K562 (cell line): Measurements from ENCODE around the gene ZNF35. TPM values are rescaled to one million over a fixed set of nuclear protein-coding genes. Genes with fewer than 3 reads are reported as not detected.
A peak's percentile ranks its signal among the peaks of the same experiment; 100 is the strongest.

Experiments used
- CXXC5 ChIP-seq: fragments of 250-450 bp; sonication (Bioruptor Pico); IDR thresholded peaks from 2 replicates; pipeline ENCODE4 v1.8.0; 2022; ENCODE audit warnings: inconsistent platforms, mild to moderate bottlenecking, moderate library complexity
- GATAD2A ChIP-seq: fragments of 450-650 bp; IDR thresholded peaks from 2 replicates; pipeline ENCODE4 v1.6.1; 2017
- GATAD2B ChIP-seq: fragments of 450-650 bp; IDR thresholded peaks from 2 replicates; pipeline ENCODE4 v1.6.1; 2017; ENCODE audit warnings: mild to moderate bottlenecking, borderline replicate concordance
- IFI16 ChIP-seq: fragments of 250-450 bp; sonication (Bioruptor Pico); IDR thresholded peaks from 2 replicates; pipeline ENCODE4 v2.1.2; 2022; ENCODE audit warnings: mild to moderate bottlenecking, inconsistent platforms
- KLF13 ChIP-seq: fragments of 450-650 bp; IDR thresholded peaks from 2 replicates; pipeline ENCODE4 v1.6.1; 2016; ENCODE audit warnings: missing genetic modification characterization, low read depth, mild to moderate bottlenecking, missing compliant biosample characterization, moderate library complexity, borderline replicate concordance
- MYC ChIP-seq, 2 experiments: fragments of 250-450 bp in 1 of 2; sonication (Bioruptor Pico) in 1 of 2; IDR thresholded peaks; 2 replicates each; pipeline versions ENCODE4 v1.5.1 to v1.6.1; 2012 to 2021; ENCODE audit warnings: low read depth in 2 of 2, borderline replicate concordance in 1 of 2, improper control_type of control experiment in 1 of 2, low read length in 1 of 2, mild to moderate bottlenecking in 1 of 2, moderate library complexity in 1 of 2
- NR1H2 ChIP-seq: sonication (generic); formaldehyde crosslinking; IDR thresholded peaks from 2 replicates; pipeline ENCODE4 v1.4.0; 2020; ENCODE audit warnings: mild to moderate bottlenecking, missing genetic modification reagents
- SP1 ChIP-seq: sonication (generic); formaldehyde crosslinking; IDR thresholded peaks from 2 replicates; pipeline ENCODE4 v1.8.1; 2022; ENCODE audit warnings: mild to moderate bottlenecking, missing genetic modification reagents
- TARDBP ChIP-seq: fragments of 450-650 bp; IDR thresholded peaks from 2 replicates; pipeline ENCODE4 v1.6.1; 2016
- ZNF408 ChIP-seq: fragments of 250-450 bp; sonication (Bioruptor Pico); IDR thresholded peaks from 2 replicates; pipeline ENCODE4 v1.4.0; 2020; ENCODE audit warnings: low read depth, mild to moderate bottlenecking, moderate library complexity
- polyA plus RNA-seq, 8 experiments: library from polyadenylated mRNA; depleted of rRNA in 4 of 8; stranded (reverse) in 5 of 8; unstranded in 3 of 8; fragments of >200 nt; fragmentation: Nextera tagmentation in 2 of 8; fragmentation: Illumina TruSeq in 1 of 8; extraction: Ambion mirVana in 2 of 8; extraction: Trizol in 1 of 8; gene quantifications; 2 replicates each; pipeline versions ENCODE4 v1.2.1 to v1.2.3, GENCODE V29; 2011 to 2014; ENCODE audit warnings: inconsistent platforms in 1 of 8, missing spikeins in 1 of 8
- total RNA-seq, 7 experiments: library from RNA; depleted of rRNA in 6 of 7; stranded (reverse); fragments of >200 nt in 6 of 7; fragmentation: Illumina TruSeq in 2 of 7; extraction: Trizol in 2 of 7; gene quantifications; 2 replicates each; pipeline versions ENCODE4 v1.2.1 to v1.2.3, GENCODE V29; 2011 to 2021; ENCODE audit warnings: low replicate concordance in 1 of 7
- TF ChIP-seq, protein P1 (sequence below), 3 experiments: IDR thresholded peaks in 2 of 3; conservative IDR thresholded peaks in 1 of 3; 2 replicates each; pipeline ENCODE4 v1.5.1; 2011 to 2012; ENCODE audit warnings: low read length in 3 of 3, mild to moderate bottlenecking in 3 of 3, control low read depth in 2 of 3, improper control_type of control experiment in 1 of 3, inconsistent platforms in 1 of 3, low read depth in 1 of 3, mixed read lengths in 1 of 3, moderate library complexity in 1 of 3; ENCODE audit not compliant: insufficient read depth in 2 of 3
- TF ChIP-seq, protein P2 (sequence below), 2 experiments: fragments of 450-650 bp in 1 of 2; sonication (generic) in 1 of 2; formaldehyde crosslinking in 1 of 2; IDR thresholded peaks; 2 replicates each; pipeline versions ENCODE4 v1.7.1 to v1.9.0; 2016 to 2022; ENCODE audit warnings: inconsistent platforms in 1 of 2, mild to moderate bottlenecking in 1 of 2, missing genetic modification reagents in 1 of 2
- TF ChIP-seq, protein P3 (sequence below): fragments of 250-450 bp; sonication (Bioruptor Pico); IDR thresholded peaks from 2 replicates; pipeline ENCODE4 v1.5.0; 2021; ENCODE audit warnings: mild to moderate bottlenecking, borderline replicate concordance

The ZNF35 gene
- total and polyA plus RNA-seq, 9 of the 15 experiments (the other 6 are each of a cell fraction or from before 2014, with no cell fraction given) = 8.0 to 18.2 (median 14.8) TPM

DNA sequence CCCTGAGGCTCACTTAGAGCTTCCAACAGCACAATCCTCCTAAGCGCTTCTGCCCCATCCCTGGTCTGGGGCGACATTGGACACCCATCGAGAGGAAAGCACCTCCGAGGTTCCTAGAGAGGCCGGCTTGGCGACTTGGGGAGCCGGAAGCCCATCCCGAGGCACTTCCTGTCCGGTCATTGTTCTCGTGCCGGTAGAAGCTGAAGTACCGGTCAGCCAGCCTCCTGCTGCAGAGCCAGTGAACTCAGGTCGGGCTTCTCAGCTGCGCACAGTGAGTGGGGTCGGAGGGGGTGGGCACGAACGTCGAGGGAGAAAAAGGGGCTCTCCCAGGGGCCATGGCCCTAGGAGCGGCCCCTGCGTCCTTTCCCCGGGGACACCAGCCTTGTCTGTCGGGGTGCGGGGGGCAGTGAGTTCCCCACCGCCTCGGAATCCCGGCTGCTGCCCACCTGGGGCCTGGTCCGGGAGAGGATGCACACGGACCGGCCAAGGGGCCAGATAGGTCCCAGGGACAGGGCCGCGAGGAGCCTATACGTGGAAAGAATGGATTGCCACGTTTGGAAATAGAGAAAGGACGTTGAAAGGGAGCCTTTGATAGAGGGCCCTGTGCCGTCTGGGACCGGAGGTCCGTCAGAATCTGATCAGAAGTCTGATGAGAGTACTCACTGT lies at the start of gene ZNF35 (continued):
- TF ChIP-seq, protein P1, sequence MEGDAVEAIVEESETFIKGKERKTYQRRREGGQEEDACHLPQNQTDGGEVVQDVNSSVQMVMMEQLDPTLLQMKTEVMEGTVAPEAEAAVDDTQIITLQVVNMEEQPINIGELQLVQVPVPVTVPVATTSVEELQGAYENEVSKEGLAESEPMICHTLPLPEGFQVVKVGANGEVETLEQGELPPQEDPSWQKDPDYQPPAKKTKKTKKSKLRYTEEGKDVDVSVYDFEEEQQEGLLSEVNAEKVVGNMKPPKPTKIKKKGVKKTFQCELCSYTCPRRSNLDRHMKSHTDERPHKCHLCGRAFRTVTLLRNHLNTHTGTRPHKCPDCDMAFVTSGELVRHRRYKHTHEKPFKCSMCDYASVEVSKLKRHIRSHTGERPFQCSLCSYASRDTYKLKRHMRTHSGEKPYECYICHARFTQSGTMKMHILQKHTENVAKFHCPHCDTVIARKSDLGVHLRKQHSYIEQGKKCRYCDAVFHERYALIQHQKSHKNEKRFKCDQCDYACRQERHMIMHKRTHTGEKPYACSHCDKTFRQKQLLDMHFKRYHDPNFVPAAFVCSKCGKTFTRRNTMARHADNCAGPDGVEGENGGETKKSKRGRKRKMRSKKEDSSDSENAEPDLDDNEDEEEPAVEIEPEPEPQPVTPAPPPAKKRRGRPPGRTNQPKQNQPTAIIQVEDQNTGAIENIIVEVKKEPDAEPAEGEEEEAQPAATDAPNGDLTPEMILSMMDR (IDR thresholded peaks at IDR 0.05 in 2 of 3, conservative IDR thresholded peaks at IDR 0.05 in 1 of 3; ENCODE audit: insufficient read depth in 2 of 3, low read depth in 1 of 3, low read length in 3 of 3) = no peak
- TF ChIP-seq KLF13 (tag) (no peak), CXXC5 (CRISPR knock-in tag) (peak; percentile 59; the same call in 1 of the 2 replicates), SP1 (peak; percentile 64; the same call in 1 of the 2 replicates), GATAD2B (no peak), ZNF408 (CRISPR knock-in tag) (no peak), MYC (IDR thresholded peaks at IDR 0.05; ENCODE audit: low read depth, low read length) (peak; percentile 67), MYC (CRISPR knock-in tag; IDR thresholded peaks at IDR 0.05; ENCODE audit: borderline replicate concordance, low read depth) (0 out of 2 replicates have a peak, but pooled peaks have one; percentile 55), IFI16 (CRISPR knock-in tag) (no peak), TARDBP (0 out of 2 replicates have a peak, but pooled peaks have one; percentile 41), NR1H2 (CRISPR knock-in tag) (no peak; the same call in 1 of the 2 replicates), GATAD2A (no peak)
- TF ChIP-seq, protein P2, sequence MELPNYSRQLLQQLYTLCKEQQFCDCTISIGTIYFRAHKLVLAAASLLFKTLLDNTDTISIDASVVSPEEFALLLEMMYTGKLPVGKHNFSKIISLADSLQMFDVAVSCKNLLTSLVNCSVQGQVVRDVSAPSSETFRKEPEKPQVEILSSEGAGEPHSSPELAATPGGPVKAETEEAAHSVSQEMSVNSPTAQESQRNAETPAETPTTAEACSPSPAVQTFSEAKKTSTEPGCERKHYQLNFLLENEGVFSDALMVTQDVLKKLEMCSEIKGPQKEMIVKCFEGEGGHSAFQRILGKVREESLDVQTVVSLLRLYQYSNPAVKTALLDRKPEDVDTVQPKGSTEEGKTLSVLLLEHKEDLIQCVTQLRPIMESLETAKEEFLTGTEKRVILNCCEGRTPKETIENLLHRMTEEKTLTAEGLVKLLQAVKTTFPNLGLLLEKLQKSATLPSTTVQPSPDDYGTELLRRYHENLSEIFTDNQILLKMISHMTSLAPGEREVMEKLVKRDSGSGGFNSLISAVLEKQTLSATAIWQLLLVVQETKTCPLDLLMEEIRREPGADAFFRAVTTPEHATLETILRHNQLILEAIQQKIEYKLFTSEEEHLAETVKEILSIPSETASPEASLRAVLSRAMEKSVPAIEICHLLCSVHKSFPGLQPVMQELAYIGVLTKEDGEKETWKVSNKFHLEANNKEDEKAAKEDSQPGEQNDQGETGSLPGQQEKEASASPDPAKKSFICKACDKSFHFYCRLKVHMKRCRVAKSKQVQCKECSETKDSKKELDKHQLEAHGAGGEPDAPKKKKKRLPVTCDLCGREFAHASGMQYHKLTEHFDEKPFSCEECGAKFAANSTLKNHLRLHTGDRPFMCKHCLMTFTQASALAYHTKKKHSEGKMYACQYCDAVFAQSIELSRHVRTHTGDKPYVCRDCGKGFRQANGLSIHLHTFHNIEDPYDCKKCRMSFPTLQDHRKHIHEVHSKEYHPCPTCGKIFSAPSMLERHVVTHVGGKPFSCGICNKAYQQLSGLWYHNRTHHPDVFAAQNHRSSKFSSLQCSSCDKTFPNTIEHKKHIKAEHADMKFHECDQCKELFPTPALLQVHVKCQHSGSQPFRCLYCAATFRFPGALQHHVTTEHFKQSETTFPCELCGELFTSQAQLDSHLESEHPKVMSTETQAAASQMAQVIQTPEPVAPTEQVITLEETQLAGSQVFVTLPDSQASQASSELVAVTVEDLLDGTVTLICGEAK (IDR thresholded peaks at IDR 0.05) = peak; percentile 98
- TF ChIP-seq, protein P2 (CRISPR knock-in tag; IDR thresholded peaks at IDR 0.05) = no peak
- TF ChIP-seq, protein P3, sequence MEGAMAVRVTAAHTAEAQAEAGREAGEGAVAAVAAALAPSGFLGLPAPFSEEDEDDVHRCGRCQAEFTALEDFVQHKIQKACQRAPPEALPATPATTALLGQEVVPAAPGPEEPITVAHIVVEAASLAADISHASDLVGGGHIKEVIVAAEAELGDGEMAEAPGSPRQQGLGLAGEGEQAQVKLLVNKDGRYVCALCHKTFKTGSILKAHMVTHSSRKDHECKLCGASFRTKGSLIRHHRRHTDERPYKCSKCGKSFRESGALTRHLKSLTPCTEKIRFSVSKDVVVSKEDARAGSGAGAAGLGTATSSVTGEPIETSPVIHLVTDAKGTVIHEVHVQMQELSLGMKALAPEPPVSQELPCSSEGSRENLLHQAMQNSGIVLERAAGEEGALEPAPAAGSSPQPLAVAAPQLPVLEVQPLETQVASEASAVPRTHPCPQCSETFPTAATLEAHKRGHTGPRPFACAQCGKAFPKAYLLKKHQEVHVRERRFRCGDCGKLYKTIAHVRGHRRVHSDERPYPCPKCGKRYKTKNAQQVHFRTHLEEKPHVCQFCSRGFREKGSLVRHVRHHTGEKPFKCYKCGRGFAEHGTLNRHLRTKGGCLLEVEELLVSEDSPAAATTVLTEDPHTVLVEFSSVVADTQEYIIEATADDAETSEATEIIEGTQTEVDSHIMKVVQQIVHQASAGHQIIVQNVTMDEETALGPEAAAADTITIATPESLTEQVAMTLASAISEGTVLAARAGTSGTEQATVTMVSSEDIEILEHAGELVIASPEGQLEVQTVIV = no peak
